HL-60 (cell line): Measurements from ENCODE around the gene E2F7.

Source experiments
- CTCF ChIP-seq: IDR thresholded peaks from one replicate; pipeline ENCODE4 v1.5.1; 2011; ENCODE audit warnings: low read length, control low read depth, inconsistent platforms; ENCODE audit not compliant: insufficient read depth
- POLR2AphosphoS5 ChIP-seq: IDR thresholded peaks from 2 replicates; pipeline ENCODE4 v1.6.1; 2012; ENCODE audit warnings: low read depth
- REST ChIP-seq: IDR thresholded peaks from 2 replicates; pipeline ENCODE4 v1.6.1; 2012; ENCODE audit warnings: low read depth; ENCODE audit not compliant: insufficient replicate concordance
- SPI1 ChIP-seq: IDR thresholded peaks from 2 replicates; pipeline ENCODE4 v1.6.1; 2012; ENCODE audit warnings: low read depth, mild to moderate bottlenecking, borderline replicate concordance

GRCh38 chr12:77082021-77082420 lies 16.7 kb upstream of the E2F7 start:
- no peak for TF ChIP-seq CTCF
- TF ChIP-seq POLR2AphosphoS5: no peak
- no peak for TF ChIP-seq REST
- no peak for TF ChIP-seq SPI1
